K562 (cell line): ENCODE data around the gene RPL7L1.

ENCODE experiments used
- CHD2 ChIP-seq: IDR thresholded peaks from 2 replicates; pipeline ENCODE4 v1.6.1; 2011; ENCODE audit warnings: low read depth, low read length
- ETS2 ChIP-seq: IDR thresholded peaks from 2 replicates; pipeline ENCODE4 v1.6.1; 2016; ENCODE audit warnings: borderline replicate concordance, missing genetic modification characterization, mild to moderate bottlenecking, moderate library complexity, missing compliant biosample characterization; ENCODE audit not compliant: poor library complexity, severe bottlenecking
- GTF2F1 ChIP-seq: IDR thresholded peaks from 2 replicates; pipeline ENCODE4 v1.6.1; 2011; ENCODE audit warnings: low read depth, low read length, improper control_type of control experiment
- JUND ChIP-seq, 2 experiments: IDR thresholded peaks; 2 replicates in 1 of 2; 3 replicates in 1 of 2; pipeline ENCODE4 v1.6.1; 2011; ENCODE audit warnings: borderline replicate concordance in 2 of 2, low read depth in 2 of 2, low read length in 2 of 2, improper control_type of control experiment in 1 of 2, missing biosample characterization in 1 of 2, missing genetic modification characterization in 1 of 2, missing genetic modification reagents in 1 of 2
- STAG1 ChIP-seq: sonication (generic); formaldehyde crosslinking; IDR thresholded peaks from 2 replicates; pipeline ENCODE4 v1.5.0; 2020; ENCODE audit warnings: missing genetic modification reagents, borderline replicate concordance
- TF ChIP-seq, protein P1 (sequence below), 3 experiments: IDR thresholded peaks in 2 of 3; conservative IDR thresholded peaks in 1 of 3; 2 replicates each; pipeline ENCODE4 v1.5.1; 2011 to 2012; ENCODE audit warnings: low read length in 3 of 3, mild to moderate bottlenecking in 3 of 3, control low read depth in 2 of 3, improper control_type of control experiment in 1 of 3, inconsistent platforms in 1 of 3, low read depth in 1 of 3, mixed read lengths in 1 of 3, moderate library complexity in 1 of 3; ENCODE audit not compliant: insufficient read depth in 2 of 3
- TF ChIP-seq, protein P2 (sequence below): fragments of 250-450 bp; sonication (Bioruptor Pico); IDR thresholded peaks from 2 replicates; pipeline ENCODE4 v1.5.0; 2020; ENCODE audit warnings: mild to moderate bottlenecking, borderline replicate concordance
- TF ChIP-seq, protein P3 (sequence below): sonication (generic); formaldehyde crosslinking; IDR thresholded peaks from 2 replicates; pipeline ENCODE4 v1.5.0; 2020; ENCODE audit warnings: missing genetic modification reagents
- TF ChIP-seq, protein P4 (sequence below): fragments of 450-650 bp; formaldehyde crosslinking; IDR thresholded peaks from 2 replicates; pipeline ENCODE4 v1.4.0; 2020; ENCODE audit warnings: mild to moderate bottlenecking

DNA sequence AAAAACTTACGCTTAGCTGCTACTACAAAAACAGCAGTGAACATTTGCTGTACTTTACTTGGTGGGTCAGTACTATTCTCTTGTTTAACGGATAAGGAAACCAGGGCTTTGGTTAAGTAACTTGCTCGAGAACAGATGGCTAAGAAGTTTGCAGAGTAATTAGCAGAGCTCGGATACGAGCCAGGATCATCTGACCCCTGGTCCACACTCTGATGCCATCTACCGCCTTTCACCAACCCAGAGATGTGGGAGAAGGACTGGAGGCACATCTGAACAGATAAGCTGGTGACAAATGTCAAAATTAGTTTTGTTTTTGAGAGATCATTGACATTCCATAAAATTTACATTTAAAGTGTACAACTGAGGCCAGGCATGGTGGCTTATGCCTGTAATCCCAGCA, 18.9 kb upstream of the RPL7L1 start:
- TF ChIP-seq, protein P1, sequence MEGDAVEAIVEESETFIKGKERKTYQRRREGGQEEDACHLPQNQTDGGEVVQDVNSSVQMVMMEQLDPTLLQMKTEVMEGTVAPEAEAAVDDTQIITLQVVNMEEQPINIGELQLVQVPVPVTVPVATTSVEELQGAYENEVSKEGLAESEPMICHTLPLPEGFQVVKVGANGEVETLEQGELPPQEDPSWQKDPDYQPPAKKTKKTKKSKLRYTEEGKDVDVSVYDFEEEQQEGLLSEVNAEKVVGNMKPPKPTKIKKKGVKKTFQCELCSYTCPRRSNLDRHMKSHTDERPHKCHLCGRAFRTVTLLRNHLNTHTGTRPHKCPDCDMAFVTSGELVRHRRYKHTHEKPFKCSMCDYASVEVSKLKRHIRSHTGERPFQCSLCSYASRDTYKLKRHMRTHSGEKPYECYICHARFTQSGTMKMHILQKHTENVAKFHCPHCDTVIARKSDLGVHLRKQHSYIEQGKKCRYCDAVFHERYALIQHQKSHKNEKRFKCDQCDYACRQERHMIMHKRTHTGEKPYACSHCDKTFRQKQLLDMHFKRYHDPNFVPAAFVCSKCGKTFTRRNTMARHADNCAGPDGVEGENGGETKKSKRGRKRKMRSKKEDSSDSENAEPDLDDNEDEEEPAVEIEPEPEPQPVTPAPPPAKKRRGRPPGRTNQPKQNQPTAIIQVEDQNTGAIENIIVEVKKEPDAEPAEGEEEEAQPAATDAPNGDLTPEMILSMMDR (IDR thresholded peaks at IDR 0.05 in 2 of 3, conservative IDR thresholded peaks at IDR 0.05 in 1 of 3; ENCODE audit: insufficient read depth in 2 of 3, low read depth in 1 of 3, low read length in 3 of 3), result no peak
- TF ChIP-seq, protein P2, sequence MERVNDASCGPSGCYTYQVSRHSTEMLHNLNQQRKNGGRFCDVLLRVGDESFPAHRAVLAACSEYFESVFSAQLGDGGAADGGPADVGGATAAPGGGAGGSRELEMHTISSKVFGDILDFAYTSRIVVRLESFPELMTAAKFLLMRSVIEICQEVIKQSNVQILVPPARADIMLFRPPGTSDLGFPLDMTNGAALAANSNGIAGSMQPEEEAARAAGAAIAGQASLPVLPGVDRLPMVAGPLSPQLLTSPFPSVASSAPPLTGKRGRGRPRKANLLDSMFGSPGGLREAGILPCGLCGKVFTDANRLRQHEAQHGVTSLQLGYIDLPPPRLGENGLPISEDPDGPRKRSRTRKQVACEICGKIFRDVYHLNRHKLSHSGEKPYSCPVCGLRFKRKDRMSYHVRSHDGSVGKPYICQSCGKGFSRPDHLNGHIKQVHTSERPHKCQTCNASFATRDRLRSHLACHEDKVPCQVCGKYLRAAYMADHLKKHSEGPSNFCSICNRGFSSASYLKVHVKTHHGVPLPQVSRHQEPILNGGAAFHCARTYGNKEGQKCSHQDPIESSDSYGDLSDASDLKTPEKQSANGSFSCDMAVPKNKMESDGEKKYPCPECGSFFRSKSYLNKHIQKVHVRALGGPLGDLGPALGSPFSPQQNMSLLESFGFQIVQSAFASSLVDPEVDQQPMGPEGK, result no peak
- TF ChIP-seq, protein P3, sequence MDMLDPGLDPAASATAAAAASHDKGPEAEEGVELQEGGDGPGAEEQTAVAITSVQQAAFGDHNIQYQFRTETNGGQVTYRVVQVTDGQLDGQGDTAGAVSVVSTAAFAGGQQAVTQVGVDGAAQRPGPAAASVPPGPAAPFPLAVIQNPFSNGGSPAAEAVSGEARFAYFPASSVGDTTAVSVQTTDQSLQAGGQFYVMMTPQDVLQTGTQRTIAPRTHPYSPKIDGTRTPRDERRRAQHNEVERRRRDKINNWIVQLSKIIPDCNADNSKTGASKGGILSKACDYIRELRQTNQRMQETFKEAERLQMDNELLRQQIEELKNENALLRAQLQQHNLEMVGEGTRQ (CRISPR knock-in tag), result no peak
- TF ChIP-seq GTF2F1 (no peak), CHD2 (no peak), JUND (IDR thresholded peaks at IDR 0.05; ENCODE audit: borderline replicate concordance, low read depth, low read length) (no peak), JUND (tag; IDR thresholded peaks at IDR 0.05; ENCODE audit: borderline replicate concordance, low read depth, low read length) (no peak), STAG1 (CRISPR knock-in tag) (no peak), ETS2 (tag) (no peak)
- TF ChIP-seq, protein P4, sequence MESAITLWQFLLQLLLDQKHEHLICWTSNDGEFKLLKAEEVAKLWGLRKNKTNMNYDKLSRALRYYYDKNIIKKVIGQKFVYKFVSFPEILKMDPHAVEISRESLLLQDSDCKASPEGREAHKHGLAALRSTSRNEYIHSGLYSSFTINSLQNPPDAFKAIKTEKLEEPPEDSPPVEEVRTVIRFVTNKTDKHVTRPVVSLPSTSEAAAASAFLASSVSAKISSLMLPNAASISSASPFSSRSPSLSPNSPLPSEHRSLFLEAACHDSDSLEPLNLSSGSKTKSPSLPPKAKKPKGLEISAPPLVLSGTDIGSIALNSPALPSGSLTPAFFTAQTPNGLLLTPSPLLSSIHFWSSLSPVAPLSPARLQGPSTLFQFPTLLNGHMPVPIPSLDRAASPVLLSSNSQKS (CRISPR knock-in tag), result no peak
